WTC11 (cell line): ENCODE data around the gene AKAP1. TPM values are rescaled to one million over a fixed set of nuclear protein-coding genes. Genes with fewer than 3 reads are reported as not detected.

Experiments used
- ATAC-seq: fragments of 200-7000 bp; cut with Tn5 transposase; 2 replicates; pipeline ENCODE4 v1.10.0; 2021; ENCODE audit warnings: mild to moderate bottlenecking, moderate library complexity
- CTCF ChIA-PET: fragments of 300-600 bp; sonication (Branson Sonifier 250); formaldehyde crosslinking; loops from one replicate; lab custom pipeline; 2021; ENCODE audit warnings: antibody characterized with exemption; lab: Charles Lee
- POLR2A ChIA-PET: fragments of 350-600 bp; sonication (Branson Sonifier 250); formaldehyde crosslinking; loops from one replicate; lab custom pipeline; 2021; ENCODE audit warnings: antibody characterized with exemption; lab: Charles Lee
- DNase-seq: peaks from one replicate; pipeline ENCODE4 v3.0.0; 2021; ENCODE audit warnings: low spot score
- H3K27ac Mint-ChIP-seq: 2 replicates; pipeline ENCODE4 v1.8.0; 2021; ENCODE audit warnings: mixed read lengths
- H3K27me3 Mint-ChIP-seq: 2 replicates; pipeline ENCODE4 v1.8.0; 2021; ENCODE audit warnings: low read depth, mild to moderate bottlenecking, moderate library complexity, mixed read lengths
- H3K36me3 Mint-ChIP-seq: 2 replicates; pipeline ENCODE4 v1.8.0; 2021; ENCODE audit warnings: mixed read lengths
- H3K4me1 Mint-ChIP-seq: 2 replicates; pipeline ENCODE4 v1.8.0; 2022; ENCODE audit warnings: mixed read lengths
- H3K4me3 Mint-ChIP-seq: 2 replicates; pipeline ENCODE4 v1.8.0; 2021; ENCODE audit warnings: mild to moderate bottlenecking, moderate library complexity, mixed read lengths
- H3K9me3 Mint-ChIP-seq: 2 replicates; pipeline ENCODE4 v1.8.0; 2021; ENCODE audit warnings: mixed read lengths
- AR ChIP-seq: fragments of 250-450 bp; sonication (Bioruptor Pico); IDR thresholded peaks from 2 replicates; pipeline ENCODE4 v1.9.0; 2021; ENCODE audit warnings: mild to moderate bottlenecking
- ATF3 ChIP-seq: sonication (generic); formaldehyde crosslinking; conservative IDR thresholded peaks from 2 replicates; pipeline ENCODE4 v1.8.1; 2022; ENCODE audit warnings: mild to moderate bottlenecking, missing genetic modification reagents
- EMX1 ChIP-seq: fragments of 250-450 bp; sonication (Bioruptor Pico); IDR thresholded peaks from 2 replicates; pipeline ENCODE4 v1.8.0; 2021; ENCODE audit warnings: mild to moderate bottlenecking
- ERG ChIP-seq: fragments of 250-450 bp; sonication (Bioruptor Pico); IDR thresholded peaks from 2 replicates; pipeline ENCODE4 v1.8.0; 2021; ENCODE audit warnings: mild to moderate bottlenecking
- ESRRA ChIP-seq: sonication (generic); formaldehyde crosslinking; IDR thresholded peaks from 2 replicates; pipeline ENCODE4 v1.8.1; 2022; ENCODE audit warnings: mild to moderate bottlenecking, missing genetic modification reagents, borderline replicate concordance
- FOXK1 ChIP-seq: sonication (generic); formaldehyde crosslinking; IDR thresholded peaks from 2 replicates; pipeline ENCODE4 v1.8.0; 2022; ENCODE audit warnings: mild to moderate bottlenecking, moderate library complexity, missing genetic modification reagents
- GABPB1 ChIP-seq: sonication (generic); formaldehyde crosslinking; IDR thresholded peaks from 2 replicates; pipeline ENCODE4 v1.8.1; 2023; ENCODE audit warnings: mild to moderate bottlenecking, missing genetic modification reagents
- IRF1 ChIP-seq: sonication (generic); formaldehyde crosslinking; IDR thresholded peaks from 2 replicates; pipeline ENCODE4 v1.8.0; 2023; ENCODE audit warnings: missing genetic modification reagents
- IRF2 ChIP-seq: sonication (generic); formaldehyde crosslinking; IDR thresholded peaks from 2 replicates; pipeline ENCODE4 v1.8.0; 2022; ENCODE audit warnings: low read depth, missing genetic modification reagents, borderline replicate concordance
- JAZF1 ChIP-seq: fragments of 250-450 bp; sonication (Bioruptor Pico); IDR thresholded peaks from 2 replicates; pipeline ENCODE4 v1.9.0; 2021; ENCODE audit warnings: moderate library complexity, mild to moderate bottlenecking, inconsistent platforms
- JUN ChIP-seq: sonication (generic); formaldehyde crosslinking; IDR thresholded peaks from 2 replicates; pipeline ENCODE4 v1.8.0; 2023; ENCODE audit warnings: mild to moderate bottlenecking, missing genetic modification reagents
- NFATC4 ChIP-seq: fragments of 250-450 bp; sonication (Bioruptor Pico); IDR thresholded peaks from 2 replicates; pipeline ENCODE4 v1.9.0; 2021; ENCODE audit warnings: mild to moderate bottlenecking
- OVOL2 ChIP-seq: fragments of 250-450 bp; sonication (Bioruptor Pico); IDR thresholded peaks from 2 replicates; pipeline ENCODE4 v1.9.0; 2021; ENCODE audit warnings: mild to moderate bottlenecking, borderline replicate concordance
- SP1 ChIP-seq: sonication (generic); formaldehyde crosslinking; conservative IDR thresholded peaks from 2 replicates; pipeline ENCODE4 v1.8.1; 2022; ENCODE audit warnings: missing genetic modification reagents
- TEAD1 ChIP-seq: sonication (generic); formaldehyde crosslinking; IDR thresholded peaks from 2 replicates; pipeline ENCODE4 v1.8.0; 2022; ENCODE audit warnings: mild to moderate bottlenecking, missing genetic modification reagents
- TEAD4 ChIP-seq: sonication (generic); formaldehyde crosslinking; IDR thresholded peaks from 2 replicates; pipeline ENCODE4 v1.8.0; 2022; ENCODE audit warnings: mild to moderate bottlenecking, missing genetic modification reagents
- ZBTB21 ChIP-seq: sonication (generic); formaldehyde crosslinking; IDR thresholded peaks from 2 replicates; pipeline ENCODE4 v1.8.1; 2023; ENCODE audit warnings: mild to moderate bottlenecking, missing genetic modification reagents, borderline replicate concordance
- ZNF121 ChIP-seq: sonication (generic); formaldehyde crosslinking; IDR thresholded peaks from 2 replicates; pipeline ENCODE4 v1.8.0; 2023; ENCODE audit warnings: missing genetic modification reagents
- ZNF138 ChIP-seq: sonication (generic); formaldehyde crosslinking; conservative IDR thresholded peaks from 2 replicates; pipeline ENCODE4 v1.8.1; 2022; ENCODE audit warnings: mild to moderate bottlenecking, moderate library complexity, missing genetic modification reagents
- ZNF232 ChIP-seq: sonication (generic); formaldehyde crosslinking; IDR thresholded peaks from 2 replicates; pipeline ENCODE4 v1.8.0; 2022; ENCODE audit warnings: mild to moderate bottlenecking, missing genetic modification reagents
- ZNF281 ChIP-seq: sonication (generic); formaldehyde crosslinking; IDR thresholded peaks from 2 replicates; pipeline ENCODE4 v1.8.0; 2023; ENCODE audit warnings: mild to moderate bottlenecking, missing genetic modification reagents
- ZNF671 ChIP-seq: fragments of 250-450 bp; sonication (Bioruptor Pico); IDR thresholded peaks from 2 replicates; pipeline ENCODE4 v1.8.0; 2021; ENCODE audit warnings: mild to moderate bottlenecking
- total RNA-seq: library from RNA; stranded (reverse); gene quantifications from 3 replicates; pipeline ENCODE4 v1.2.3, GENCODE V29; 2021

Gene AKAP1
- total RNA-seq, 1 experiment from 2014 or later = 74.5 TPM

GRCh38 chr17:57080718-57081117 lies 4.3 kb upstream of the AKAP1 start (continued):
- TF ChIP-seq ERG (CRISPR knock-in tag) (no peak), FOXK1 (CRISPR knock-in tag) (no peak), TEAD4 (CRISPR knock-in tag) (no peak), SP1 (no peak), ESRRA (CRISPR knock-in tag) (no peak), ZNF671 (CRISPR knock-in tag) (no peak), ATF3 (CRISPR knock-in tag) (no peak)

GRCh38 chr17:57082441-57082840 lies 2.6 kb upstream of the AKAP1 start:
- Mint-ChIP-seq H3K27ac (peak overlapping the region; percentile 9; the same call in 1 of the 2 replicates), H3K4me1 (peaks cover 34% of the 10 kb centered on the region), H3K9me3 (no peaks in the 10 kb centered on the region), H3K27me3 (peaks cover 2% of the 10 kb centered on the region; the same call in 1 of the 2 replicates), H3K4me3 (no peak overlapping the region), H3K36me3 (no peaks in the 10 kb centered on the region)
- ATAC-seq (no peak), DNase-seq (no peak)
- TF ChIP-seq NFATC4 (CRISPR knock-in tag) (no peak), AR (CRISPR knock-in tag) (no peak), ZNF281 (no peak), SP1 (no peak)
- CTCF ChIA-PET = interaction anchor here (0.7 kb wide), 1 partner anchor 665 kb away, joined by 4 read pairs; no protein-coding TSS in a partner anchor
- POLR2A ChIA-PET = no interaction called here

- no peak for ATAC-seq
- Mint-ChIP-seq H3K4me3 (peak overlapping the region; percentile 88), H3K27me3 (peaks cover 2% of the 10 kb centered on the region; the same call in 1 of the 2 replicates), H3K4me1 (peaks cover 49% of the 10 kb centered on the region), H3K36me3 (no peaks in the 10 kb centered on the region), H3K27ac (peak overlapping the region; percentile 98), H3K9me3 (no peaks in the 10 kb centered on the region)
- CTCF ChIA-PET = interaction anchor here (0.5 to 4.2 kb wide), 16 partner anchors 10 to 478 kb away, joined by 3 to 24 read pairs (median 4); no protein-coding TSS in a partner anchor
- TF ChIP-seq JUN (0 out of 2 replicates have a peak, but pooled peaks have one; percentile 38), EMX1 (CRISPR knock-in tag) (no peak)
- no peak for DNase-seq
- POLR2A ChIA-PET = no interaction called here
Measured at GRCh38 chr17:57084361-57084801, 665 bp upstream of the AKAP1 start.

GRCh38 chr17:57085448-57086068 lies 512 bp downstream of the AKAP1 start:
- Mint-ChIP-seq H3K9me3 (no peaks in the 10 kb centered on the region), H3K27me3 (peaks cover 2% of the 10 kb centered on the region; the same call in 1 of the 2 replicates), H3K36me3 (no peaks in the 10 kb centered on the region), H3K27ac (no peak overlapping the region), H3K4me1 (peaks cover 57% of the 10 kb centered on the region), H3K4me3 (peak overlapping the region; percentile 80)
- DNase-seq (peak; percentile 56), ATAC-seq (peak; percentile 16)
- POLR2A ChIA-PET = interaction anchor here (1.9 kb wide), 1 partner anchor 22 kb away, joined by 4 read pairs; no protein-coding TSS in a partner anchor
- CTCF ChIA-PET = interaction anchor here (0.6 to 4.2 kb wide), 11 partner anchors 11 to 492 kb away, joined by 3 to 24 read pairs (median 7); partner anchors contain the start of genes NOG and SCPEP1
- TF ChIP-seq ZNF232 (CRISPR knock-in tag) (no peak), IRF2 (CRISPR knock-in tag) (no peak), ZNF138 (CRISPR knock-in tag) (no peak), IRF1 (CRISPR knock-in tag) (no peak; the same call in 1 of the 2 replicates), TEAD1 (CRISPR knock-in tag) (no peak), ZNF121 (CRISPR knock-in tag) (no peak), OVOL2 (CRISPR knock-in tag) (no peak), ZBTB21 (CRISPR knock-in tag) (no peak), GABPB1 (CRISPR knock-in tag) (peak; percentile 69; the same call in 1 of the 2 replicates), JAZF1 (CRISPR knock-in tag) (no peak)
